NCI-H1092 treated with DMSO at 0.1 percent for 48 hours (cell line): ENCODE results near the gene NME1.
"Not testable (repeated sequence)": the region's sequence is repeated elsewhere in the genome, so short reads cannot be mapped to it uniquely, and the experiment has no call there.

ENCODE experiments used
- DNase-seq: peaks from one replicate; lab custom pipeline; 2025; lab: John Stamatoyannopoulos, UW

Gene NME1

DNA sequence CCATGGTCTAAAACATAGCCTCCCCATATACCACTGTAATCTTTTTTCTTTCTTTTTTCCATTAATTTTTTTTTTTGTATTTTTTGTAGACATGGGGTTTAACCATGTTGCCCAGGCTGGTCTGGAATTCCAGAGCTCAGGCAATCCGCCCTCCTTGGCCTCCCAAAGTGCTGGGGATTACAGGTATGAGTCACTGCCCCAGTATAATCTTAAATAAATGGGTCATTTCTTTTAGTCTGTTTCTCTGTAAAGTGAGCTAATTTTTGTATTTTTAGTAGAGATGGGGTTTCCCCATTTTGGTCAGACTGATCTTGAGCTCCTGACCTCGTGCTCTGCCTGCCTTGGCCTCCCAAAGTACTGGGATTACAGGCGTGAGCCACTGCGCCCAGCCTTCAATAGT is 5.7 kb upstream of the NME1 start:
- no peak for DNase-seq

DNA sequence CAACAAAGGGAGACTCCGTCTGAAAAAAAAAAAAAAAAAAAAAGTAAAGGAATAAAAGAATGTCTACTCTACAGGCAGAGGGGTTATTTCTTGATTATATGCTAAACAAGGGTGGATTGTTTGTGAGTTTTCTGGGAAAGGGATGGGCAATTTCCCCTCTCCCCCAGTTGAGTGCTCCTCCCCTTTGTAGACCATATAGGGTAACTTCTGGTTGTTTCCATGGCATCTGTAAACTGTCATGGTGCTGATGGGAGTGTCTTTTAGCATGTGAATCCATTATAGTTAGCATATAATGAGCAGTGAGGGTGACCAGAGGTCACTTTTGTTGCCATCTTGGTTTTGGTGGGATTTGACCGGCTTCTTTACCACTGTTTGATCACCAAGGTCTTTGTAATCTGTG is 4.2 kb upstream of the NME1 start:
- no peak for DNase-seq

DNA sequence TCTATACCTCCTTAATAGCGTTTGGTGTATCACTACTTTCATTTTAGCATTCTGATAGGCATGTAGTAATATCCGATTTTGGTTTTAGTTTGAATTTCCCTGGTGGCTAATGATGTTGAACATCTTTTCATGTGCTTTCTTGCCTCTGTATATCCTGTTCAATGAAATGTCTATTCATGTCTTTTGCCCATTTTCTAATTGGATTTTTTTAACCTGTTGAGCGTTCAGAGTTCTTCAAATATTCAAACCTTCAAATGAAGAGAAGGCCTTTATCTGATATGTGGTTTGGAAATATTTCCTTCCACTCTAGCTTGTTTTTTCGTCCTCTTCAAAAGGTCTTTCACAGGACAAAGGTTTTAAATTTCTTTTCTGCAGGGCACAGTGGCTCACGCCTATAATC is 2.4 kb upstream of the NME1 start:
- no peak for DNase-seq

DNA sequence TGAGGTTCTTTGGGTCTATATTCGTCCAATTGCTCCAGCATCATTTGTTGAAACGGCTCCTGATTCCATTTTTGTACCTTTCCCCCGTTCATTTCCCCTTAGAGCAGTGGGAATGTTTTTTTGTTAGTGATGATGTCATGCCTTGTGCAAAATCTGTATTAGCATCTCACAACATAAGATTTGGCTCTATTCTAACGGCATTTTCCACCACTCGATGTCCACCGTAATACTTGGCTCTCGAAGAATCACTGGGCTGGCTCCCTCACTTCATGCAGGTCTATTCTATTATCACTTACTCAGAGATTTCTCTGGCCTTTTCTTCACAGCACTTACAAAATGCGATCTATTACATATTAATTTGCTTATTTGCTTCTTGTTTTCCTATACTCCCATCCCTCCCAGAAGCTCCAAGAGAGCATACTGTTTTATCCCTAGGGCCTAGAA is 571 bp upstream of the NME1 start:
- no peak for DNase-seq

DNA sequence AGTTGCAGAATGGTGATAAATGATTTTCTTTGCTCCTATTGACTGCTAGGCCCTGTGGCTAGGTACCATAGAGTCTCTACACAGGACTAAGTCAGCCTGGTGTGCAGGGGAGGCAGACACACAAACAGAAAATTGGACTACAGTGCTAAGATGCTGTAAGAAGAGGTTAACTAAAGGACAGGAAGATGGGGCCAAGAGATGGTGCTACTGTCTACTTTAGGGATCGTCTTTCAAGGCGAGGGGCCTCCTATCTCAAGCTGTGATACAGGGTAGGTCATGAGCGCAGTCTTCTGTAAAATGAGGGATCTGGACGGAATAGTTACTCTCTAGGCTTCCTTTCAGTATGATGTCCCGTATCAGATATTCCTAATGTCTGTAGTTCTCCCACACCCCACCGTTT is 817 bp downstream of the NME1 start:
- no peak for DNase-seq

DNA sequence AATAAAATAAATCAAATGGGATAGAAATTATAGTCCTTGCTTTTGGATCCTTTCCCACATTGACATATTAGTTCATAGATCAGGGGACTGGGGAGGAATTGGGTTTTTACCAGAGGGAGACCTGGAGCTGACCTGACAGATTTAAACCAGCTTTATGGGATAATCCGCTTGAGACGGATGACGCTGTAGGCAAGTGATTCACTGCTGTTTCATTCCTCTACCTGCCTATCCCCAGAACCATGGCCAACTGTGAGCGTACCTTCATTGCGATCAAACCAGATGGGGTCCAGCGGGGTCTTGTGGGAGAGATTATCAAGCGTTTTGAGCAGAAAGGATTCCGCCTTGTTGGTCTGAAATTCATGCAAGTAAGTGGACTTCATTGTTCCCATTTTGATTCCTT is 2.1 kb downstream of the NME1 start:
- DNase-seq = no peak

DNA sequence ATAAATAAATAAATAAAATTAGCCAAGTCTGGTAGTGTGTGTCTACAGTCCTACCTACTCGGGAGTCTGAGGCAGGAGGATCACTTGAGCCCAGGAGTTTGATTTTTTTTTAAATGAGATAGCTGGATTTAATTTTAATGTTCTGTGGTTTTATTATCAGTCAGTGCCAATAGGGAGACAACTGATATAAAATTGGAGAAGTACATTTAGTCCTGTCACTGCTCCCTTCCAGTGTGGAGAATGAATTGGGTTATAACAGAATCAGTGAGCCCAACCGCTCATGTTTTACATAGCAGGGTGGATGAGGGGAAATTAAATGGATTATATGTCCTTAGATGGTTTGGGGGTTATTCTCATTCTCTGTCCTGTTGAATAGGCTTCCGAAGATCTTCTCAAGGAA is 6.2 kb downstream of the NME1 start:
- no peak for DNase-seq

DNA sequence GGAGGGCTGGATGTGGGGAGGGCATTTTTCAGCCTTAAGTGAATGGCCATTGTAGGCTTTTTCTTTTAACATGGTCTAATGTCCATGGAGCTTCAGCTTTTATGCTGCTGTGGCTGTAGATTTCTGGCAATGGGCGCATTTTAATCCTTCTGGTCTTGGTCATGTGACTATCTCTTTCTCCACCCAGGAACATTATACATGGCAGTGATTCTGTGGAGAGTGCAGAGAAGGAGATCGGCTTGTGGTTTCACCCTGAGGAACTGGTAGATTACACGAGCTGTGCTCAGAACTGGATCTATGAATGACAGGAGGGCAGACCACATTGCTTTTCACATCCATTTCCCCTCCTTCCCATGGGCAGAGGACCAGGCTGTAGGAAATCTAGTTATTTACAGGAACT is 8.2 kb downstream of the NME1 start:
- no peak for DNase-seq

DNA sequence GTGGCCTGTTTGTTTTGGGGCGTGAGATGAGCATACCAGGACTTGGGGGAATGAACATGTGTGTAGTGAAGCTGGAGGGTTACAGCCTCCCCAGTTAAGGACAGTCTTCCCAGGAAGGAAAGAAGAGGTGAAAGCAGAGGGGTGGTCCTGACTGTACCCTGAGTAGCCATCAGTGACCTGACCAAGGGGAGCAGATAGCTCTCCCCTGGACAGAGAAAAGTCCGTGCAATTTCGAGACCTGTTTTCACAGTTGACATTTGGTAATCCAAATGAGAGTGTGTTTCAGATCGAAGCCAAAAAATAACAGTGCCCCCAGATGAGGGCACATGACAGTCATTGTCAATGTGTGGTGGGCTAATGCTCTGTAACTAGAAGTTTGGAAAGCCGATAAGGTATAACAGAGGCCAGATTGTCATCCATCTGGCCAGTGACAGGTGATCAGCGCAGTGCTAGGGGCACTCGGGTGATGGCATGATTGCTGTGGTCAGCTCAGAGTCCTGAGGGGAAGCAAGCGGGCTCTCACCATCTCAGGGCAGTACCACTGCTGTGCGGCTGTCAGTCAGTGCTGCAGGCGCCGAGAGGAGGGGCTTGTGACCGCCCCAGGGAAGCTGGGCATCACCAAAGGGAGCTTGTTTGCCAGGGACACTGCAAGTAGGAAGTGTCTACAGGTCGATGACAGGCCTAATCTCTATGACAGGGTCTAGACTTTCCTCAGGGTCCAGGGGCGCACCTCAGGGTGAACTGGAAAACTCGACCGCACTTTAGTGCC is 11.7 kb downstream of the NME1 start:
- no peak for DNase-seq

DNA sequence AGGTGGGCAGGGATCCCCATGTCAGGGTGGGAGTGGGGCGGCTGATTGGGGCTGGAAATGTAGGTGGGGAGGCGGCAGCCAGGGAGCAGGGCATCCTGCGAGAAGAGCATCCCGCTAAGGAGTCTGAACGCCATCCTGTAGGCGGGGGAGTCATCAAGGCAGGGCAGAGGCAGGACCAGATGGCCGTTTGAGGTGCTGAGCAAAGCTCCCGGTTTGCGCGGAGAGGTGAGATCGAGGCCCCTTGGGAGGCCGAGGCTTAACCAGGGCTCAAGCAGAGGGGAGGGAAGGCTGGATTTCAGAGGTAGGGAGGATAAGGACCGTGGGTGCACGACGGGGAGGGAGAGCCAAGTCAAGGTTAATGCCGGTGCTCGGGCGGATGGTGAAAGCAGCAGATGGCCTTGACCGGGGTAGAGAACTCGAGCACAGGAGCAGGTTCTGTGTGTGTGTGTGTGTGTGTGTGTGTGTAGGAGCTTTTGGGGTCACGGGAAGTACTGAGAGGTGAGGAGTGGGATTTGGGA is 12.4 kb downstream of the NME1 start:
- DNase-seq = no peak

DNA sequence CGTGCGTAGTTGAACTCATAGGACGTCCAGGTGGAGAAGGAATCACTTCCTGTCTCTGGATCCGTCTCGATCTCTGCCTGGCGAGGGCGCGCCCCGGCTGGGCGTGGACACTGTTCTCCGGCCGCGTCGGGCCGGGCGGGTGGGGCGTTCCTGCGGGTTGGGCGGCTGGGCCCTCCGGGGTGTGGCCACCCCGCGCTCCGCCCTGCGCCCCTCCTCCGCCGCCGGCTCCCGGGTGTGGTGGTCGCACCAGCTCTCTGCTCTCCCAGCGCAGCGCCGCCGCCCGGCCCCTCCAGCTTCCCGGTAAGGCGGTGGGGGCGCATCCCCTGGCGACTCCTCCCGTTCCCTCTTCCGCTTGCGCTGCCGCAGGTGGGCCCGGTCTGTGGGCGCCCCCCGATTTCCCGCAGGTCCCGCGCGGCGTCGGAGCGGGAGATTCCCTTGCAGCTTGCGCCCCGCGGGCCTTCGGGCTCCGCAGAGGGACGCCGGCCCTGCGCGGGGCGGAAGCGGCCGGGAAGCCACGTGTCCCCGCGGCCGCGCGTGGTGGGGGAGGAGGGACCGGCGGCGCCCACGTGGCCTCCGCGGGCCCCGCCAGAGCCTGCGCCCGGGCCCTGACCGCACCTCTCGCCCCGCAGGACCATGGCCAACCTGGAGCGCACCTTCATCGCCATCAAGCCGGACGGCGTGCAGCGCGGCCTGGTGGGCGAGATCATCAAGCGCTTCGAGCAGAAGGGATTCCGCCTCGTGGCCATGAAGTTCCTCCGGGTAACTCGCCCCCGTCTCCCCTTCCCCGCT is 13.0 kb downstream of the NME1 start, which contains the start of gene NME2:
TSS of gene NME2 (plus strand) at position 214 of the 789 bp plus-strand sequence. CDS start at position 634, 420 bp downstream.
- DNase-seq = peak; percentile 75

DNA sequence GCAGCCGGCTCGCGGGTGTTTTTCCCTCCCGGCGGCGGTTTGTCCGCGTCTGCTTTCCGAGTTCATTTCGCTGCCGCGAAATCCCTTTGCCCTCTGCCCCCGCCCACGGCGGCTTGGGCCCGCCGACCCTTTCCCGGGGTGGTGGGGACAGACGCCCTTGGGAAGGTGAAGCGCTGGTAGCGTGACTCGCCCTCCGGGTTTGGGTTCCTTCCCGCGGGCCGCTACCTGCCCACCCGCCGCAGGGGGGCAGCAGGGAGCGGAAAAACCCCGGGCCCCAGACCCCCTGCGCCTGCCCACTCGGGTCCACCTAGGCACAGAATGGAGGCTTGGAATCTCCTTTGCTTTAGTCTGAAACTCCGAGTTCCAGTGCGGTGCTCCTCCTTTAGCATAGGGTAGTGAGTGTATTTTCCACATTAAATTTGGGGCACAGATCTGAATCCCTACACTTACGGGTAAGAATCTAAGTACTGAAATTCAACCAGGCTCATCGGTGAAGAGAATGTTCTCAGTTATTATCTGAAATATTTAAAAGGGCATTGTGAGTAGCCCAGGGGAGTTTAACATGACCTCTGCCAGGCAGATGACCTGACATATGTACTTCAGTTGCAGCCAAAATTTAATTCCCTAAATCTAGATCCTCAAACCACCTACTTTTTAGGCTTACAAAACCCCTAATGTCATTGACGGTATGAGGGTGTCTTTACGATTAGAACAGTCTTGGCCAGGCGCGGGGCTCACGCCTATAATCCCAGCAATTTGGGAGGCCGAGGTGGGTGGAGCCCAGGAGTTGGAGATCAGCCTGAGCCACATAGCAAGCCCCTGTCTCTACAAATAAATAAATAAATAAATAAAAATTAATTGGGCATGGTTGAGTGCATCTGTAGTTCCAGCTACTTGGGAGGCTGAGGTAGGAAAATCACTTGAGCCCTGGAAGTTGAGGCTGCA is 13.9 kb downstream of the NME1 start:
- DNase-seq = peak; percentile 51

DNA sequence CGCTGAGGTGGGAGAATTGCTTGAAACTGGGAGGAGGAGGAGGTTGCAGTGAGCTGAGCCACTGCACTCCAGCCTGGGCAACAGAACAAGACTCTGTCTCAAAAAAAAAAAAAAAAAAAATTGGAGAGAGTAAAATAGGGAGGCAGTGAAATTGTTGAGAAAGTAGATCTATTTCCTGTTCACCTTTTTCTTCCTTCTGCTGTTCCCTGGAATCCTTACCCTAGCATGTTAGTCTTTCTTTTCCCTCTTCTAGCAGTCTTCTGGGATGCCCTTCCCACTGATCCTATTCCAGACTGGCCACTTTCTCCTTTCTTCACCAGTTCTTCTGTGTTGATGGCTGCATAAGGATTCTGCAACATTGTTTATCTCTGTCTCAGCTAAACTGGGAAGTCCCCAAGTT is 16.0 kb downstream of the NME1 start:
- no peak for DNase-seq

DNA sequence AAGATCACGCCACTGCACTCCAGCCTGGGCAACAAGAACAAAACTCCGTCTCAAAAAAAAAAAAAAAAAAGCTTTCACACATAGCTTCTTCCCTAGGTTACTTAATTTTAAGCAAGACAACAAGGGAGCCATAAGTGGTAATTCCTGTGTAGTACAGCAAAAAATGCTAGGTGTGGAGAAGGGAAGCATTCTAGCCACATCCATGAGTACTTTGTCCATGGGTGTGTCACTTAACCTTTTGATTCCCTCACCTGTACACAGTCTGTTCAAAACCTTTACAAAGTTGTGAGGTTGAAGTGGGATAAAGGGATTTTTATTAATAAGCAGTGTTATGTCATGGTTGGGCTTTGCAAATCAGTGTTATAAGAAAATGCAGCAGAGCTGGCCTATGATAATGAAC is 17.4 kb downstream of the NME1 start:
- no peak for DNase-seq

DNA sequence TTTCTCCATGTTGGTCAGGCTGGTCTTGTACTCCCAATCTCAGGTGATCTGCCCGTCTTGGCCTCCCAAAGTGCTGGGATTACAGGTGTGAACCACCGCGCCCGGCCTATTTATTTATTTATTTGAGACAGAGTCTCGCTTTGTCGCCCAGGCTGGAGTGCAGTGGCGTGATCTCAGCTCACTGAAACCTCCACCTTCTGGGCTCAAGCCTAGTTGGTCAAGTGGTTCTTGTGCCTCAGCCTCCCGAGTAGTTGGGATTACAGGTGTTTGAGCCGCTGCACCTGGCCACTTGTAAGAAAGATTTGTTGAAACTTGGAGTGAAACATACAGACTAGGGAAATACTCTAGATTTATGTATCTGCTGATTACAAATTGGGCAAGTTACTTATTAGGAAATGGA is 18.7 kb downstream of the NME1 start:
- DNase-seq = not testable (repeated sequence)

DNA sequence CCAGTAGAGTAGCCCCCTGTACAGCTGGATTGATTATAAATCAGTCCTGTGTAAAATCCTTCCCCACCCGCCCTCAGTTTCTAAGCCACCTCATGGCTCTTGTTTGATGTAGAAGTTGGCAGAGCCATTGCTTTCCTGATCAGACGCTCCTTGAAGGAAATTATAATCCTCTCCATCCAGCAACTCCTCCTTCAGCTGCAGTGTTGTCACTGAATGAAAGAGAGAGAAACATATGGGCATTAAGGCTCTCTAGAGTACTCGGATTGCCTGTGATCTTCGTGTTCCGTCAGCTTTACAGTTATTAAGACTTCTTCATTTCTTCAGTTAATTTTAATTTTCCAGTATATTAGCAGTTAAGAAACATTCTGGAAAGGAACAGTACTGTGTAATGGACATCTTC is 27.1 kb downstream of the NME1 start:
- DNase-seq = no peak

DNA sequence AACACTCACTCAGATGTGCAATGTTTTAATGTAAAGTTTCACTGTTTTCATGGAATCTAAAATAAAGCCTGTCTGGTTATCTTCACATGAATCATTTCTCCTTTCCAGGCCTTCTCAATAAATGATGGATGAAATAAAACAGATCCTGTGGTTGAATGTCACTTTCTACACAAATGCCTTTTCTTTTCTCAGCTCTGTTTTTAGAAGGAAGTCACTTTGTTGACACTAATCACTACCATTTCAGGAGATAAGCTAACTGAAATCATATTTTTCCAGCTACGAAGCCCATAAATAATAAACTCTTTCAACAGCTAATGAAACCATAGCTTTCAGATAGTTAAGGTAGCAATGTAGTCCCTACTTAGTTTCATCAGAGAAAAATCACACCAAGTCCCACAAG is 30.8 kb downstream of the NME1 start:
- no peak for DNase-seq

DNA sequence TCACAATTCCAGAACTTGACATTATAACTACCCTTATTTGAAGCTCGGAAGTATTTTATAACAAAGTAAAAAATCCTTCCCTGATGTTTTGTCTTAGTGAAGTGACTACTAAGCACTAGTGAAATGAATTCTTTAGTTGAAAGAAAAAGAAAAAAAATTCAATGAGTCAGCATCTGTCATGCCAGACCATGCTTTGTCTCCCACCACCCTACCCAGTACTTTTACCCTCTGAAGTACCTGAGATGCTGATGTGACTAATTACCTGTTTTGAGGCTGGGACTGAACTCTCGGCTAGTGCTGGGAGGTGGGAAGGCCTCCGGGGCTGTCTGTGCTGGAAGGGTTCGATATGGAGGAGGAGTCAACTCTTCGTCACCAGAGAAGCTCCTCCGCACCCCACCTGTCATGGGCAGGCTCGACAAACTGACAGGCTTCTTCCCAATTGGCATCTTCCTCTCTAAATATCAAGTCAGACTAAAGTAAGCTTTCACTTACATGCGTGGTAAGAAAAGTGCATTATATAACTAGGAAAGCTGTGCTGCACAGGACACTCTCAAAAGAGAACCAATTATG is 32.5 kb downstream of the NME1 start:
- DNase-seq = no peak

DNA sequence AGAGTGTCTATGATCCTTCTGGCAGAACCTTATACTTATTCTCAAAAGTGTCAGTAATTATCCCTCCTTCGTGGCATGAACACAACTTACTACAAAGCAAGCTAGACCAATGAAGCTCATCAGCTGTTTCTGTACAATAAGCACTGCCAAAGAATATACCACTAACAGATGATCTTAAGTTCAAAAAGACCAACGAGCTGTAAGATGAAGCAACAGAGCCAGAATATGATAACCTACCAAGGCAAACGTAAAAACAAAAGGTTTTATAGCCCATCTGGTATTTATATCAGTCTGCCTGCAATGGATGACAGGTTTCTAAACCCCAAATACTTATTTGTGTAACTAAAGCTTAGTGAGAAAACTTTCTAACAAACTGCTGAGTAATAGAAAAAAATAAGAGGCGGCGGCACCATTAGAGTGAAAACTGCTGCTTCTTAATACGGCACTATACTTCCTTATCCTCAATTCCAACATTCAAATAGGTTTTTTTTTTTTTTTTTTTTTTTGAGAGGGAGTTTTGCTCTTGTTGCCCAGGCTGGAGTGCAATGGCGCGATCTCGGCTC is 35.0 kb downstream of the NME1 start:
- DNase-seq = no peak

DNA sequence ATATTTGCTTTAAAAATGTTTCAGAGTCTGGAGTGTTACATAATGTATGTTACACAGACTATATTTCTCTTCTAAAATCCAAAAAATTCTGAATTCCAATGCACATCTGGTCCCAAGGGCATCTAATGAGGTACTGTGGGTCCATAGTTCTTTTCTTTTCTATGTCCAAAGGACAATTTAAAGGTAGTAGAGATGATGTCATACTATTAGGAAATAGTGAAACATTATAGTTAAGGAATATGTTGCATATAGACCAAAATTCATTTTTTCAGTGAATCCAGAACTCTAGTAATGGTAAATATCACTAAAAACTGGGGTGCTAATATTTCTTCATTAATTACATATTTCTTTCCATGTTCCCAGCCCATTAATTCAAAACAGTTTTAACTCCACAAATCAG is 35.8 kb downstream of the NME1 start:
- no peak for DNase-seq

DNA sequence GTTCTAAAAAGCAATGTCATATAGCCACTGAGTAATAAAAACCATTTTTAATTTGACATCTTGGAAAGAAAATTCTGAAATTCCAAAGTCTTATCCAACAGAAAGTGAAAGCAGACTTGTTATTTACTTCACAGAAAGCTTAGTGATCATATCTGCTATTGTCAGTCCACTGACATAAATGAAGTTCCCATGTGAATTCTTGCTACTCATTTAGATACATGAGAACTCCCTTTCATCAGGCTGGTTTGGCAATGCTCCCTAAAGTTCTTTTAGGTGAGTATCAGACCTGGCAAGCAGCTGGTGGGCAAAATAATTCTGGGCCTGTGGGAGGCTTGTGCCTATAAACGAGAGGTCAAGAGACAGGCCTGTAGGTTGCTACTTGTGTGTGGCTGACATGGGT is 36.3 kb downstream of the NME1 start:
- no peak for DNase-seq
